OCI-M1 (cell line): ENCODE measurements around the gene BSG.
A peak's percentile ranks its signal among the peaks of the same experiment; 100 is the strongest.
"Not testable (repeated sequence)": the region's sequence is repeated elsewhere in the genome, so short reads cannot be mapped to it uniquely, and the experiment has no call there.

Experiments
- DNase-seq: peaks from one replicate; lab custom pipeline; 2025; lab: John Stamatoyannopoulos, UW

Gene BSG

DNA sequence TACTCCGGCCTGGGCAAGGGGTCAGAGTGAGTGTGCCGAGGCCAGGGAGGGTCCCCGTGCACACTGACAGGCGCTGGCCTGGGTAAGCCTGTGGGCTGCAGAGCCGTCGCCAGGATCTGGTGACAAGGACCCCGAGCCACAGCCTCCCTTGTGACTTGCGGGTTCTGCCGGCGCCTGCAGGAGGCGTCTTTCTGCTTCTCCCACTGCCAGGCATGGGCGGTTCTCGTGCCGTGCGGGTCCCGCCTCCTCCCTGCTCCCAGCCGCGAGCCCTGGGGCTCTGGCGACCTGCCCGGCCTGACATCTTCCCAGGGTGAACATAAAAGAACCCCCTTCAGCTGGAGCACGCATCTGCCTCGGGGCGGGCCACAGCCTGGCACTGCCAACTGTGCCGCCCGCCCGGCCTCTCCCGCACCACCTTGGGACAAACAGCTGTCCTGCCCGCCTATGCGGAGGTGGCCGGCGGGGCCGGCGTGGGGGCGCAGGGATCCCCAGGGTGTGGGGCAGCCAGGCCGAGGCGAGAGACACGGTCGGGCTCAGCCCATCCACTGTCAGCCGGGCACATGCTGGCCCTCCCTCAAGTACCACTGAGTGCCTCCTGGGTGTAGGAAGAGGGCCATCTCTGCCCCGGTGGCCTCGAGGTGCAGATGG, 15.8 kb downstream of the BSG start:
- DNase-seq = peak; percentile 85

DNA sequence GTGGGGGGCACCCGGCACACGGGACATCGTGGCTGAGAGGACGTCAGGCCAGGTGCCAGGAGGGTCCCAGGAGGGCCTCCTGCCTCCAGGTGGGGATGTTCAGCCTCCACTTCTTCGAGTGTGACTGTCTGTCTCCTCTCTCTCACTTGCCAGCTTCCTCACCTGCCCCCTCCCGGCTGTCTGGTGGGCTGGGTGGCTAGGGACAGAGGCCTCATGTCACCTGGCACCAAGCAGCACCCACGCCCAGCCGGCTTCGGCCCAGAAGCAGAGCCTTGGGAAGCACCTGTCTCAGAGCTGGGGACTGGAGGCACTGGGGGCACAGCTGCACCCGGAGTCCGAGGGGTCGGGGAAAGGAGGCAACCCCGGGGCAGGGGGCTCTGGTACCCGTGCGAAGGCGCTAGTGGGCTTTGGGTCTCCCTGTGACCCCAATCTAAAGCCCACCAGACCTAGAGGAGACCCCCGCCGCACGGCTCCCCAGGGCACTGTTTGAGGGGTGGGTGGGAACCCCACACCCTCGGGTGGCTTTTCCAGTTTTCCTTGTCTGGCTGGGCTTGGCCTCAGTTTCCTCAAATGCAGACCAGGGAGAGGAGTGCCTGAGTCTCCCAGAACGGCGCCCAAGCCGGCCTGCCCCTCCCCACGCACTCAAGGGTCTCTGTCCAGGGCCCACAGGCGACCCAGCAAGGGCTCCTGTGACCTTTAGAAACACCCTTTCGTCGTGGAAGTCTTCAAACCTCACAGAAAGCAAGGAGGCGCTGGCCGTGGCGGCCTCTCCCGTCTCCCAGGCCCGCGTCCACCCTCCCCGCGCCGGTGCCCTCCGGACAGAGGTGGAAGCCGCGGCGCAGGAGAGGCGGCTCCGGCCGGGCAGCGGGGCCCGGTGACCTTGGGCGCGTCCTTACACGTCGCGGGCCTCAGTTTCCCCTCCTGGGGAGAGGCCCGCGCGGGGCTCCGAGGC, 16.6 kb downstream of the BSG start:
- peak; percentile 36 for DNase-seq

DNA sequence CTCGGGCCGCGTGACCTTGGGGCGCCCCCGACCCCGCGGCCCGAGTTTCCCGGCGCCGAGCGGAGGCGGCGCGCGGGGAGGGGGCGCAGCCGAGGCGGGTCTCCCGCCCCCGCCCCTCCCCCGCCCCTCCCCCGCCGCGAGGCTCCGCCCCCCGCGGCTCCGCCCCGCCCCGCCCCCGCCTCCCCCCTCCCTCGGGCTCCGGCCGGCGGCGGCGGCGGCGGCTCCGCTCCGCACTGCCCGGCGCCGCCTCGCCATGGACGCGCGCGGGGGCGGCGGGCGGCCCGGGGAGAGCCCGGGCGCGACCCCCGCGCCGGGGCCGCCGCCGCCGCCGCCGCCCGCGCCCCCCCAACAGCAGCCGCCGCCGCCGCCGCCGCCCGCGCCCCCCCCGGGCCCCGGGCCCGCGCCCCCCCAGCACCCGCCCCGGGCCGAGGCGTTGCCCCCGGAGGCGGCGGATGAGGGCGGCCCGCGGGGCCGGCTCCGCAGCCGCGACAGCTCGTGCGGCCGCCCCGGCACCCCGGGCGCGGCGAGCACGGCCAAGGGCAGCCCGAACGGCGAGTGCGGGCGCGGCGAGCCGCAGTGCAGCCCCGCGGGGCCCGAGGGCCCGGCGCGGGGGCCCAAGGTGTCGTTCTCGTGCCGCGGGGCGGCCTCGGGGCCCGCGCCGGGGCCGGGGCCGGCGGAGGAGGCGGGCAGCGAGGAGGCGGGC, 17.4 kb downstream of the BSG start, which contains the start of gene HCN2:
Gene HCN2 (plus strand): TSS at position 189 of the 703 bp plus-strand sequence. CDS start 65 bp downstream, at position 254.
- no peak for DNase-seq

DNA sequence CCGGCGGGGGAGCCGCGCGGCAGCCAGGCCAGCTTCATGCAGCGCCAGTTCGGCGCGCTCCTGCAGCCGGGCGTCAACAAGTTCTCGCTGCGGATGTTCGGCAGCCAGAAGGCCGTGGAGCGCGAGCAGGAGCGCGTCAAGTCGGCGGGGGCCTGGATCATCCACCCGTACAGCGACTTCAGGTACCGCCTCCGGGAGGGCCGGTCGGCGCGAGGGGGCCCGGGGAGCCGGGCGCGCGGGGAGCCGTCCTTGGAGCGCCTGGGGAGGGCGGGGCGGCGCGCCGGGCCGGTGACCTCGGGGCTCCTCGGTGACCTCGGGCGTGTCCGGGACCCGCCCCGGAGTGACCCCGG, 18.0 kb downstream of the BSG start:
- DNase-seq = peak; percentile 39

DNA sequence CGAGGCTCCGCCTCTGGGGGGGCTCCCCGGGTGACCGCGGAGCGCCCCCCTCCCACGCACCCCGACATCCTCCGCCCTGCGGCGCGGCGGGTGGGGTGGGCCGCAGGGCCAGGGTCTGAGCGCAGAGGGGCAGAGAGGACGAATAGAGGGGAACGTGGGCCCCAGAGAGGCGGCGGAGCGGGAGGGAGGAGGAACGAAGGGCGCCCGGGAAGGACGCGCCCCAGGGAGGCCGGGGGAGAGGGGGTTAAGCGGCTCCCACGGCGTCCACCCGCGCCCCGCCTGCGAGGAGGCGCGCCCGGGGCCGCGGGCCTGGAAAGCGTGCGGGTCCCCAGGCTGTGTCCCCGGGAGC, 18.3 kb downstream of the BSG start:
- no peak for DNase-seq

DNA sequence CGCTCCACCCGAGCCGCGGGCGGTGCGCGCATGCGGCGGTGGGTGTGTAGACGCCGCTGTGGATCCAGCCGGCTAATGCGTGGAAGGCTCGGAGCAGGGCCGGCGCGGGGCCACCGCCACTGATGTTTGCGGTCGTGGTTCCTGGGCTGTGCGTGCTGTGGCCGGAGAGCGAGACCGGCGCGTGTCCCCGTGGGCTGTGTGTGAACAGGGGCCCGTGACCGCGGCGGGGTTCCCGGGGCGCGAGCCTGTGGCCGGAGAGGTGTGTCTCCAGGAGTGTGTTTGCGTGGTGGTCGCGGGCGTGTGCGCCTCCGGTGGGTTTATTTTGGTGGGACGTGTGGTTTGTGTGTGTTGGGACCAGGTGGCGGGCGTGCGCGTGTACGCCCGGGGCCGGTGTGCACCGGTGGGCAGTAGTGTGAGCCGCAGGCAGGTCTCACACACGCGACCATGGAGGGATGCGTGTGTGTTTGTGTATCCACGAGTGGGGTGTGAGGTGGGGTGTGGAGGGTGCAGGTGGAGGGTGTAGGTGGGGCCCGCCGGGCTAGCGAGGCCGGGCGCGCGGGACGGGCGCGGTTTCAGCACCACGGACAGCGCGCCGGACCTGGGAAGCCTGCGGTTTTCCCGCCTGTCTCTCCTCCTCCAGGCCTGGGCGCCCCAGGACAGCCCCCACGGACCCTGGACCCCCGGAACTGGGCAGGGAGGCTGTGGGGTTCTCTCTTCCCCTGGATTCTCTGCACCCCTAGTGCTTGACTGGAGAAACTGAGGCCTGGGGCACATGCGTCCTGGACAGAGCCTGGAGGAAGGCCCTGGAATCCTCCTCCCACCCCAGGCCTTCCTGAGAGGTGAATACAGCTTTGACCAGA, 18.9 kb downstream of the BSG start:
- DNase-seq = peak; percentile 26

DNA sequence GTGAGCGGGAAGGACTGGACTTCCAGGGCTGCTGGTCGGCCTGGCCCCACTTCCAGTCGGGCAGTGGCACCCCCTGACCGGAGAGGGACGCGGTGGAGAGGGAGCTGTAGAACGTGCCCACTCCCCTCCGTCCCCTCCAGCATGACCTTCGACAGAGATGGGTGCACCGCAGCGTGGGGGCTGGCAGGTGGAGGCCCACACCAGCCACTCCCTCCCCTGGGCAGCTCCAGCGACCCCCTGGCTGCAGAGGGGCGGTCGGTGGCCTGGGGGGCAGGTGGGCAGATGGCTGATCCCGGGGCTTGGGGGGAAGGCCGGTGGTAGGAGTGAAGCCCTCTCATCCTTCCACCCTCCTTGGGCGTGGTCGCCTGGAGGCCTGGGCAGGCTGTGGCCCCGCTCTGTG, 19.7 kb downstream of the BSG start:
- no peak for DNase-seq

DNA sequence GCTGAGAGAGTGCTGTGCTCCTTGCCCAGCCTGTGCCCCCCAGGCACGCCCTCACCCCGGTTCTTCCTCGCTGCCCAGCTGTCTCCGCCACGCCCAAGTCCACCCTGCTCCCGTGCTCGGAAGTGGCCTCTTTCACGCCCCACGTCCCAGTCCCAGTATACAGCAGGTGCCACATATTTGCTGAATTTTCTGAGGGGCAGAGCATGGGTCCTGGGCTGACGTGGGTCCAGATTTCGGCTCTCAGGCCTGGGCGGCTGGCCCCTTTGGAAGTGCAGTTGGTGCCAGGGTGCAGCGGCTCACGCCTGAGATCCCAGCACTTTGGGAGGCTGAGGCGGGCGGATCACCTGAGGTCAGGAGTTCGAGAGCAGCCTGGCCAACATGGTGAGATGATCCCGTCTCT, 20.7 kb downstream of the BSG start:
- no peak for DNase-seq

DNA sequence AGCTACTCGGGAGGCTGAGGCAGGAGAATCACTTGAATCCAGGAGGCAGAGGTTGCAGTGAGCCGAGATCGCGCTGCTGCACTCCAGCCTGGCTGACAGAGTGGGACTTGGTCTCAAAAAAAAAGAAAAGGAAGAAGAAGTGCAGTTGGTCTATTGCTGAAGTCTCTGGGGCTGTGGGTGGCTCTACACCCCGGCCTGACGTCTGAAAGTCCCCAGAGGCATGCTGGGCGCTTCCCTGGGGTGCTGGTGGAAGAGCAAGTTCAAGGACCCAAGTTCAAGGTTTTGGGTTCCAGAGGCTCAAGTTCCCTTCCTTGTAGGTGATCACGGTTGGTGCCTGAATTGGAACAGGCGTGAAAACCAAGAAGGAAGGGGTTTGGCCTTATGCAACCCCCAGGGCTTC, 21.1 kb downstream of the BSG start:
- no peak for DNase-seq

DNA sequence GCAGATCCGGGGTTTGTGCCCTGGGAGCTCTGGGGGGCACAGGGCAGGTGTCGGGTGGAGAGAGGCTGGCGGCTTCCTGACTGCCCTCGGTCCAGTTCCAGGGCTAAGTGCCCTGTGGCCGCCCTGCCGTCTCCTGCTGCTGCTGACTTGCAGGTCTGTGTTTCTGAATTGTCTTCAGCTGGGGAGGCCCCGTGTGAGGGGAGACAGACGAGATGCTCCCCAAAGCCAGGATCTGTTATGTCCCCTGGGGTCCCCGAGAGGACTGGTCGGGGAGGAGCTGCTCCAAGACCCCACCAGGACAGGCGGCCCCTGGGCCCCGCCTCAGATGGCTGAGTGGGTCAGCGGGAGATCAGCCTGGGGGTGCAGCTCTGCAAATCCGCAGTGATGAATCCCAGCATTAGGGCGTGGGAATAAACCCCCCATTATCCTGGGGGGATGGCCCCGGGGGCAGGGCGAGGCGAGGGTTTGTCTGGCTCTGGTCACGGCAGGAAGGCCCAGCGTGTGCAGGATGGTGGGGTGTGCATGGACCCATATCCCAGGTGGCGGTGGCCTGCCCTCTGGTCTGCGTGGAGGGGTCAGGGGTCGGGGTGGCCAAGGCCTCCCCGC, 22.0 kb downstream of the BSG start:
- no peak for DNase-seq

DNA sequence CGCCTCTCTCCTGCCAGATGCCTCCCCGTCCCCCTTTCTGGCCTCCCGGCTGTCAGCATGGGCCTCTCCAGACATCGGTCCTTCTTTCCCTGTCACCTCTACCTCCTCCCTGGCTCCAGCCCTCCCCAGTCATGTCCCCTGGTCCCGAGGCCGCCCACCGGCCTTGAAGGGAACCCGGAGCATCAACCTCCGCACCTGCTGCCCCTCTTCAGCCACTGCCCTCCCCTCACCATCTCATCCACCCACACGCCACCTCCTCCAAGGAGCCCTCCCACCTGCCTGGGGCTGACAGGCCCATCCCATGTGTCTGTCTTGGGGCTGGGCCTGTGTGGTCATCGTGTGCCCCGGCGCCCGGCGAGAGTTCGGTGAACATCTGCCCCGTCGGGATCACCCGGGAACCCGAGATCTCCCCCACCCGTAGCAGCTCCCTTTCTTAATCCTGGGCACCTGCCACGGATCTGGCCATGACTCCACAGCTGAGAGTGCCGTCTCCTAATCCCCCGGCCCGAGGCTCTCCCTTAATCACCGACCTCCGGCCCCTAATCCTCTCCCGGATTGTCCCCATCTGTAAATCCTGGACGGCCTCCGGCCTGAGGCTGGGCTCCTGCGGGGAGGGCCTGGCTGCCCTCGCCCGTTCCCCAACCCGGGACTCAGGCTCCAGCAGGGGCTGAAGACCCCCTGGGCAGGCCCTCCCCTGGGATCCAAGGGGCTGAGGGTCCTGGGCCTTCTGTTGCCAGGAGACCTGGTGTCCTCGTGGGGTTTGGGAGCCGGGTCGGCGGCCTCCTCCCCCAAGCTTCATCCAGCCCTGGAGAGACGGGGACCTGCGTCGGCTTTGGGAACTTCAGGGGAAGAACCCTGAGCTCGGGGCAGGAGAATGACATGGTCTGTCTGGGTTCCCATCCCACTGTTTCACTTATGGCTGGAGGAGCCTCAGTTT, 23.2 kb downstream of the BSG start:
- no peak for DNase-seq

DNA sequence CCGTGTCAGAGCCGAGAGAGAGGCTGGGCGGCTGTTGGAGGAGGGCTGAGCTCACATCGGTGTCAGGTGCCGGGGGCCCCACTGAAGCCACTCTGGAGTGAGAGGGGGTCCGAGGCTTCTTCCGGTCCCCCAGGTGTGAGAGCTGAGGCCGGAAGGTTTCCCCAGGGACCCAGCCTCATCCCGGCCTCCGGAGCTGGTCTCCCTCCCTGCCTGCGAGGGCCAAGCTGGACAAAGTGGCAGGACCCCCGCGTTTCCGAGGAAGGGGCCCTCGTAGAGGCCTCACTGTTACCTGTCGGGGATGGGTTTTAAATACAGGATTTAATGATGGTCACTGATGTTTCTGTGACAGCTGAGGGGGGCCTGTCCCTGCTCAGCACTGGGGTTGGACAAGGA, 23.9 kb downstream of the BSG start:
- DNase-seq = no peak

DNA sequence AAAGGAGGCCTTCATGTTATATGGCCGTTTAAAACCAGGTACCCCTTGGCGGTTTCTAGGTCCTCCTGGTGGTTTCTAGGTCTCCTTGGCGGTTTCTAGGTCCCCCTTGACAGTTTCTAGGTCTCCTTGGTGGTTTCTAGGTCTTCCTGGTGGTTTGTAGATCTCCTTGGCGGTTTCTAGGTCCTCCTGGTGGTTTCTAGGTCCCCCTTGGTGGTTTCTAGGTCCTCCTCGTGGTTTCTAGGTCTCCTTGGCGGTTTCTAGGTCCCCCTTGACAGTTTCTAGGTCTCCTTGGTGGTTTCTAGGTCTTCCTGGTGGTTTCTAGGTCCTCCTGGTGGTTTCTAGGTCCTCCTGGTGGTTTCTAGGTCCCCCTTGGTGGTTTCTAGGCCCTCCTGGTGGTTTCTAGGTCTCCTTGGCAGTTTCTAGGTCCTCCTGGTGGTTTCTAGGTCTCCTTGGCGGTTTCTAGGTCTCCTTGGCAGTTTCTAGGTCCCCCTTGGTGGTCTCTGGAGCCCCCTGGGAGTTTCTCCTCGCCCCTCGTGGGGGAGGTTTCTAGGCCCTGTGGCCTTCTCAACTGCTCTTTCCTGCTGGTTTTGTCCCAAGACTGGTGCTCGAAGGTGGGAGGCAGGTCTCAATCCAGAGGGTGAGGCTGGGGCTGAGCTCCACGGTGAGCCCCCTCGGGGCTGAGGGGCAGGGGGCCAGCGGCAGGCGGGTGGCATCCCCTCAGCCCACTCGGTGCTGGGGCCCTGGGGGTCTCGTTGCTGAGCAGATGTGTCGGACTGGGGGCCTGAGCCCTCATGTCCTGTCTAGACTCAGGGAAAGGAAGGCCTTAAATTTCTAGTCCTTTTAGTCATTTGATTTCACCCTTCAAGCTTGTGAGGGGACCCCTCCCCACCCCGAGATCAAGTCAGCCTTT, 25.3 kb downstream of the BSG start:
- peak; percentile 46 for DNase-seq

DNA sequence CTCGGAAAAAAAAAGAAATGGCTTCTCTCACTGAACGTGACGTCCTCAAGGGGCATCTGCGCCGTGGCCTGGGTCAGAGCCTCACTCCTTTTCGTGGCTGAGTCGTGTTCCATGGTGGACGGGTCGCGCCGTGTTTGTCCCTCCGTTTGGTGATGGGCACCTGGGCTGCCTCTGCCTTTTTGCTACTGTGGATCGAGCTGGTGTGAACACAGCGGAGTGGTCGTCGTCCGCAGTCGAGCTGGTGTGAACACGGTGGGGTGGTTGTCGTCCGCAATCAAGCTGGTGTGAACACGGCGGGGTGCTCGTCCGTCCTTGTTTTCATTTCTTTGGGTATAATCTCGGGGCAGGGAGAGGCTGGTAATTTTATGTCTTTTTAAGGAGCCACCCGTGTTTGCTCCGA, 28.9 kb downstream of the BSG start:
- DNase-seq = no peak

DNA sequence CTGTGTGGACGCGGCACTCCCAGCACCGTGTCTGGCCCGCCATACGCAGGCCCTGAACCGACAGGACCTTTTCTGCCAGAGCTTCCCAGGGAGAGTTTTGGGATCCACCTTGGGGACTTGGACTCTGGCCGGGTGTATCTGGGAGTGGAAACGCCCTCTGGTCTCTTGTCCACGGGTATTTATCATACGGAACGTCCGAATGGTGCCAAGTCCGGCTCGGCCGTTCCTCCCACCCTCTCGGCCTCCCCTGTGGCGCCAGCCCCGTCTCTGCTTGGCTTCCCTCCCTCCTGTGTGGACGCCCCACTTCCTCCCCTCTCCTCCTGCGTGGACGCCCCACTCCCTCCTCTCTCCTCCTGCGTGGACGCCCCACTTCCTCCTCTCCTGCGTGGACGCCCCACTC, 29.4 kb downstream of the BSG start:
- no peak for DNase-seq

DNA sequence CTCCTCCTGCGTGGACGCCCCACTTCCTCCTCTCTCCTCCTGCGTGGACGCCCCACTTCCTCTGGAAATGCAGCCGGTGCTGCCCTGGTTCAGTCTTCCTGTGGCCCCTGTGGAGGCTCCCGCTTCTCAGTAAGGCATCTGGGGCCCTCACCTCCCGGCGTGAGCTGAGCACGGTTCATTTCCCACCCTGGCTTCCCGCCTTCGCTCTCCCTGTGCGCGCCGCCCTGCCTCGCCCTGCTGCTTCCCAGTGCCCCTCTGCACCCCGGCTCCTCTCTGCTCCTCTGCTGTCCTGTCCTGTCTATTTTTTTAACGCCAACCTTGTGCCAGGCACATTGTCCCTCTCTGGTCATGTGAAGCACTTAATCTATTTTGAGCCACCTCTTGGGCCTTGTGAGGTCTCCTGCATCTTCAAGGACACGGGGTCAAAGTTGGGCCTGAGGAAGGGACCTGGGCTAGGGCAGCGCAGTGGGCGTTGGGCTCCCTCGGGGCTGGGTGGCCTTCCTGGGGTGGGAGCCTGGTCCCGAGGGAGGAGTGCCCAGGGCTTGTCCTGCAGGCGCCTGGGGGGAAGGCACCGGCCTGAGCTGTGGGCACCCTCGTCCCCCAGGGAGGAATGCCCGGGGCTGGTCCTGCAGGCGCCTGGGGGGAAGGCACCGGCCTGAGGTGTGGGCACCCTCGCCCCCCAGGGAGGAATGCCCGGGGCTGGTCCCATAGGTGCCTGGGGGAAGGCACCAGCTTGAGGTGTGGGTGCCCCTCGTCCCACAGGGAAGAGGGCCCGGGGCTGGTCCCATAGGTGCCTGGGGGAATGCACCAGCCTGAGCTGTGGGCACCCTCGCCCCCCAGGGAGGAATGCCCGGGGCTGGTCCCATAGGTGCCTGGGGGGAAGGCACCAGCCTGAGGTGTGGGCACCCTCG, 30.2 kb downstream of the BSG start:
- DNase-seq = no peak

DNA sequence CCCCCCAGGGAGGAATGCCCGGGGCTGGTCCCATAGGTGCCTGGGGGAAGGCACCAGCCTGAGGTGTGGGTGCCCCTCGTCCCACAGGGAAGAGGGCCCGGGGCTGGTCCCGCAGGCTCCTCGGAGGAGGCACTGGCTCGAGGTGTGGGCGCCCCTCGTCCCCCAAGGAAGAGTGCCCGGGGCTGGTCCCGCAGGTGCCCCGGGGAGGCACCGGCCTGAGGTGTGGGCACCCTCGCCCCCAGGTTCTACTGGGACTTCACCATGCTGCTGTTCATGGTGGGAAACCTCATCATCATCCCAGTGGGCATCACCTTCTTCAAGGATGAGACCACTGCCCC, 30.9 kb downstream of the BSG start:
- DNase-seq = not testable (repeated sequence)

DNA sequence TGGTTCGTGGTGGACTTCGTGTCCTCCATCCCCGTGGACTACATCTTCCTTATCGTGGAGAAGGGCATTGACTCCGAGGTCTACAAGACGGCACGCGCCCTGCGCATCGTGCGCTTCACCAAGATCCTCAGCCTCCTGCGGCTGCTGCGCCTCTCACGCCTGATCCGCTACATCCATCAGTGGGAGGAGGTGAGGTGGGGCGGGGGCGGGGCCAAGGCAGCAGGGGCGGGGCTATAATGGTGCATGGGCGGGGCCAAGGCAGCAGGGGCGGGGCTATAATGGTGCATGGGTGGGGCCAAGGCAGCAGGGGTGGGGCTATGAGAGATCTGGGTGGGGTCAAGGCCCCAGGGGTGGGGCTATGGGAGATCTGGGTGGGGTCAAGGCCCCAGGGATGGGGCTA, 31.4 kb downstream of the BSG start:
- not testable (repeated sequence) for DNase-seq
